ENCODE results near the gene MELTF.

MELTF gene

GRCh38 chr3:197003461-197004385, 25.9 kb downstream of the MELTF start:
- peak; percentile 42 for DNase-seq (ENCODE audit: low read depth)
- TF ChIP-seq CTCF (IDR thresholded peaks at IDR 0.05; ENCODE audit: insufficient read depth, low read depth, low read length, missing control alignments): no peak
- peak overlapping the region; percentile 61 for H3K4me3 ChIP-seq (ENCODE audit: low read depth, low read length)

GRCh38 chr3:197002701-197003454, 26.7 kb downstream of the MELTF start:
- peak; percentile 74 for TF ChIP-seq CTCF (IDR thresholded peaks at IDR 0.05; ENCODE audit: insufficient read depth, low read depth, low read length, missing control alignments)
- peak overlapping the region; percentile 61 for H3K4me3 ChIP-seq (ENCODE audit: low read depth, low read length)
- peak; percentile 91 for DNase-seq (ENCODE audit: low read depth)

DNA sequence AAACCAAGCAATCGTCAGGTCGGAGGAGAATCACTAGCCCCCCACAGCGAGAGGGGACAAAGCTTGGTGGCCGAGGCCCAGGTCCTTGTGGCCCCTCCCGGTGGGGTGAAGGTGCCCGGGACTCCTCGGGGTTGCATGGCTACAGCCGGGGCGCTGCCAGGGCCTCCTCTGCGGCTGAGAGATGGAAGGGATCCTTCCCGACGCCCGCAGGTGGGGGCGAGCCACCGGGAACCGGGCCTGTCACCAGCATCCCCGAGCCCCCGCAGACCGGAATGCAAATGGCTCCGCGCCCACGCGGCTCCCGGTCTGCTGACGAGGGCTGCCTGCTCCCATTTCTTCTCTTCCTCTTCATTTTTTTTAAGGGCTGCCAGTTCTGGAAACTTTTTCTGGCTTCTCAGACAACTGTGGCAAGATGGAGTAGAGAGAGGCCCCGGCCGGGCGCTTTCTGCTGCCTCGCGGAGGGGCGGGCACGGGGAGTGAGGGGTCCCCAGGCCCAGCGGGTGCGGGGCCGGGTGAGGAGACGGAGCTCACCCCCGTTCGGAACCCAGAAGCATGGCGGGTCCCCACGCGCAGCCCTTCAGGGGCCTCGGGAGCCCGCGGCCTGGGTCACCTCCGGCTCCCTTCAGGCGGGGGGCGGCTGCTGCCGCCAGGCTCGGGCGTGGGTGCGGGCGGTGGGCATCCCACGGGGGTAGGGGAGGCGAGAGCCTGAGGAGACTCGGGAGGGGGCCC, 27.5 kb downstream of the MELTF start:
- H3K4me3 ChIP-seq (ENCODE audit: low read depth, low read length): peak overlapping the region; percentile 51
- DNase-seq (ENCODE audit: low read depth): no peak
- TF ChIP-seq CTCF (IDR thresholded peaks at IDR 0.05; ENCODE audit: insufficient read depth, low read depth, low read length, missing control alignments): no peak

DNA sequence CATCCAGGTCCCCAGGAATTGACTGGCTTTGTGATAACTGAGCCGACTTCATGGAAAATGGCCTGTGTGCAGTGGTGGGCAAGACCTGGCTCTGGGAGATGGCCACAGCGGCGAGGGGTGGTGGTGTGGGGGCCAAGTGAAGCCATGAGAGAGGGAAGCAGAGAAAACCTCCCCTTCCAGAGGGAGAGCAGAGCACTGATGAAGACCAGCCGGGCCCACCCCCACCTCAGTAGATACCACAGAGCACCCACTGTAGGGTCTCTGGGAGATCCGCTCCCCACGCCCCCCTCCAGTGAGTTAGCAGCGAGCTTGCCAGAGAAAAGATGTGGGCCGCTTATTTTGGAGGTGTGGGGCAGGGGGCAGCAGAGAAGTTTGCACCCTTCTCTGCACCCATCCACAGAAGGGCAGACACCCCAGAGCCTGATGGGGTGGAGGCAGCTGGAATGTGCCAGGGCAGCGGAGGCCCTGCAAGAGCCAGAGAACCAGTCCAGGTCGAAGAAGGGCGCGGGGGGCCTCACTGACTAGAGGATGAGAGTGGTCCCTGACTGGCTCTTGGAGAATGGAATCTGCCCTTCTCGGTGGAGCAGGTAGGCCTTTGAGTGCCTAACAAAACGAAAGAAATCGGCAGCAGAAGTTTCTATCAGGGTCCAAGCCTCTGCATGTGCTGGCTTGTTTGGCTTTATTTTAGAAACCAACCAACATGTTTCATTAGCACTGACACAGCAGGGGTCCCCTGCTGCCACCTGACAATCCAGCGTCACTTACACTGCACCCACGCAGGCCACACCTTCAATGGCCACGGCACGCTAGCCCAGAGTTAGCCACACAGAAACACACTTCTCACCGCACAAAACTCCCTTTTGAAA, 28.3 kb downstream of the MELTF start:
- DNase-seq (ENCODE audit: low read depth): no peak
- TF ChIP-seq CTCF (IDR thresholded peaks at IDR 0.05; ENCODE audit: insufficient read depth, low read depth, low read length, missing control alignments): no peak
- H3K4me3 ChIP-seq (ENCODE audit: low read depth, low read length): no peak overlapping the region

- no peak for TF ChIP-seq CTCF (IDR thresholded peaks at IDR 0.05; ENCODE audit: insufficient read depth, low read depth, low read length, missing control alignments)
- no peak overlapping the region for H3K4me3 ChIP-seq (ENCODE audit: low read depth, low read length)
- DNase-seq (ENCODE audit: low read depth): peak; percentile 40
These were observed 29.4 kb downstream of the MELTF start for GRCh38 chr3:197000211-197000610.
